ENCODE data around the gene CRYBA1. TPM values are rescaled to one million over a fixed set of nuclear protein-coding genes. Genes with fewer than 3 reads are reported as not detected.

The CRYBA1 gene
- total RNA-seq, 1 donor from 2014 or later = not detected

DNA sequence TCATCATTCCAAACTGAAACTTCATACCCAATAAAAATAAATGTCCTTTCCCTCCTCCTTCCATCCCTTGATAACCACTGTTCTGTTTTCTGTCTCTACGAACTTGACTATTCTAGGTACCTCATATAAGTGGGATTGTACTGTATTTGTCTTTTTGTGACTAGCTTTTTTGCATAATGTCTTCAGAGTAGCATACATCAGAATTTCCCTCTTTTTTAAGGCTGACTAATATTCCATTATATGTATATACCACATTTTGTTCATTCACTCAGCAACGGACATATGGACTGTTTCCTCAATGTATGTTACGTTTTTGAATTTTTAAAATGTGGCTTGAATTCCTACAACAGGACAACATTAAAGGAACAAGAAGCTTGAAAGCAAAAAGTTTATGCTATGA lies 48.8 kb downstream of the CRYBA1 start:
- TF ChIP-seq CTCF (IDR thresholded peaks at IDR 0.05; ENCODE audit: insufficient read depth, low read length, poor library complexity, severe bottlenecking) = no peak
- Histone ChIP-seq H3K27me3 (ENCODE audit: control insufficient read depth, insufficient read depth, low read length) (no peaks in the 10 kb centered on the region), H3K36me3 (ENCODE audit: control insufficient read depth, insufficient read depth, low read length) (no peaks in the 10 kb centered on the region), H3K4me3 (ENCODE audit: low read depth, low read length) (no peak overlapping the region)
- no peak for DNase-seq (ENCODE audit: low read depth)

- Histone ChIP-seq H3K27me3 (ENCODE audit: control insufficient read depth, insufficient read depth, low read length) (no peaks in the 10 kb centered on the region), H3K36me3 (ENCODE audit: control insufficient read depth, insufficient read depth, low read length) (no peaks in the 10 kb centered on the region), H3K4me3 (ENCODE audit: low read depth, low read length) (no peak overlapping the region)
- TF ChIP-seq CTCF (IDR thresholded peaks at IDR 0.05; ENCODE audit: insufficient read depth, low read length, poor library complexity, severe bottlenecking) = no peak
- no peak for DNase-seq (ENCODE audit: low read depth)
Measured at GRCh38 chr17:29299031-29299430, 52.4 kb downstream of the CRYBA1 start.

DNA sequence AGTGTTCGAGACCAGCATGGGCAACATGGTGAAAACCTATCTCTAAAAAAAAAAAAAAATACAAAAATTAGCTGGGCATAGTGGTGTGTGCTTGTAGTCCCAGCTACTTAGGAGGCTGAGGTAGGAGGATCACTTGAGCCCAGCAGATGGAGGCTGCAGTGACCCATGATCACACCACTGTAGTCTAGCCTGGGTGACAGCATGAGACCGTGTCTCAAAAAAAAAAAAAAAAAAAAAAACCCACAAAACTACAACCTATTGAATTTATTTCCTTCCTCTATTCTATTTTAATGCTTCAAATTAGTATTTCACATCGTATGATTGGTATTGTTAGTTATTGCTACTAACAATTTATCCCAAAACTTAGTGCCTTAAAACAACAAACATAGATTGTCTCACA lies 56.7 kb downstream of the CRYBA1 start:
- H3K36me3 ChIP-seq (ENCODE audit: control insufficient read depth, insufficient read depth, low read length) = no peaks in the 10 kb centered on the region
- no peak overlapping the region for H3K4me3 ChIP-seq (ENCODE audit: low read depth, low read length)
- DNase-seq (ENCODE audit: low read depth) = no peak
- no peaks in the 10 kb centered on the region for H3K27me3 ChIP-seq (ENCODE audit: control insufficient read depth, insufficient read depth, low read length)
- no peak for TF ChIP-seq CTCF (IDR thresholded peaks at IDR 0.05; ENCODE audit: insufficient read depth, low read length, poor library complexity, severe bottlenecking)

Other genes with a start within 250 kb of the CRYBA1 start
- not detected in 2 replicates for gene SEZ6, start 240.8 kb upstream of the CRYBA1 start, total RNA-seq
- 0.29 and 0.34 TPM in 2 replicates for gene PIPOX, start 203.7 kb upstream of the CRYBA1 start, total RNA-seq
- gene MYO18A, start 66.5 kb upstream of the CRYBA1 start, total RNA-seq = 18.6 and 19.8 TPM in 2 replicates
- 35.8 and 36.4 TPM in 2 replicates for gene NUFIP2, start 47.3 kb downstream of the CRYBA1 start, total RNA-seq
- gene TAOK1, start 143.5 kb downstream of the CRYBA1 start, total RNA-seq = 47.5 and 49.1 TPM in 2 replicates

All from kidney epithelial cell (primary cell).